ENCODE measurements around the gene MEX3C.

MEX3C gene

GRCh38 chr18:51132256-51132935 lies 65.1 kb downstream of the MEX3C start:
- Mint-ChIP-seq H3K27me3 (ENCODE audit: low read depth) (no peaks in the 10 kb centered on the region), H3K4me1 (no peaks in the 10 kb centered on the region), H3K9me3 (no peaks in the 10 kb centered on the region), H3K27ac (no peak overlapping the region), H3K4me3 (no peak overlapping the region), H3K36me3 (ENCODE audit: low read depth) (no peaks in the 10 kb centered on the region)
- TF ChIP-seq CTCF (IDR thresholded peaks at IDR 0.05; ENCODE audit: unreplicated experiment in 3 of 3), result no peak

DNA sequence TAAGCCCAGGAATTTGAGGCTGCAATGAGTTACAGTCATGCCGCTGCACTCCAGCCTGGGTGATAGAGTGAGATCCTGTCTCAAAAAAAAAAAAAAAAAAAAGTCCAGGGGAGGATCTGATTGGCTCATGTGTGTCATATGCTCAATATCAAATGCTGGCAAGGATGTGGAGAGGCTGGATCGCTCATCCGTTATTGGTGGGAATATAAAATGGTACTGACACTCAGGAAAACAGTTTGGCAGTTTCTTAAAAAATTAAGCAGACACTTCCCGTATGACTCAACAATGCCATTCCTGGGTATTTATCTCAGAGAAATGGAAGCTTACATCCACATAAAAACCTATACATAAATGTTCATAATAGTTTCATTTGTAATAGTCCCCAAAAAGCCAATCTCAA lies 68.9 kb downstream of the MEX3C start:
- H3K4me3 Mint-ChIP-seq, result no peak overlapping the region
- no peaks in the 10 kb centered on the region for H3K9me3 Mint-ChIP-seq

DNA sequence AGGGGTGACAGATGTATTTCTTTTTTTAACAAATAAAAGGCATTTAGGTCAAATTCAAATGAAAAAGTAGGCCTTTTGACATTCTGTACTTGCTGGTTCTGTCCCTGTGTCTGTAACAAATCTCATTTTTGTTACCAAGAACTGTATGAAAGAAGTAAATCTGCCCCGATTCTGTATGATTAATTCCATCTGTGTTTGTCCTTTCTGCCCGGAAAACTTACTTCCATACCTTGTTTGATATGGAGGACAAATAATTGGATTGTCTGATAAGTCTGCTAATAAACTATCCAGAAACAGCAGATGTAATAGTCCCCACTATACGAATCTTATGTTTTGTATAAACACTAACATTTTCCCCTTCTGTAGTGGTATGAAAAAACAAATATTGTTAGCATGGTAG lies 69.8 kb downstream of the MEX3C start:
- H3K27ac Mint-ChIP-seq, result no peak overlapping the region
- H3K9me3 Mint-ChIP-seq, result no peaks in the 10 kb centered on the region
- H3K4me1 Mint-ChIP-seq, result no peaks in the 10 kb centered on the region
- no peaks in the 10 kb centered on the region for H3K36me3 Mint-ChIP-seq (ENCODE audit: low read depth)
- no peak for TF ChIP-seq CTCF (IDR thresholded peaks at IDR 0.05; ENCODE audit: unreplicated experiment in 3 of 3)
- H3K4me3 Mint-ChIP-seq, result no peak overlapping the region
- H3K27me3 Mint-ChIP-seq (ENCODE audit: low read depth), result no peaks in the 10 kb centered on the region

More for the DNA sequence above, 68.9 kb downstream of the MEX3C start:
- Mint-ChIP-seq H3K4me1 (no peaks in the 10 kb centered on the region), H3K36me3 (ENCODE audit: low read depth) (no peaks in the 10 kb centered on the region), H3K27ac (no peak overlapping the region), H3K27me3 (ENCODE audit: low read depth) (no peaks in the 10 kb centered on the region)
- no peak for TF ChIP-seq CTCF (IDR thresholded peaks at IDR 0.05; ENCODE audit: unreplicated experiment in 3 of 3)

DNA sequence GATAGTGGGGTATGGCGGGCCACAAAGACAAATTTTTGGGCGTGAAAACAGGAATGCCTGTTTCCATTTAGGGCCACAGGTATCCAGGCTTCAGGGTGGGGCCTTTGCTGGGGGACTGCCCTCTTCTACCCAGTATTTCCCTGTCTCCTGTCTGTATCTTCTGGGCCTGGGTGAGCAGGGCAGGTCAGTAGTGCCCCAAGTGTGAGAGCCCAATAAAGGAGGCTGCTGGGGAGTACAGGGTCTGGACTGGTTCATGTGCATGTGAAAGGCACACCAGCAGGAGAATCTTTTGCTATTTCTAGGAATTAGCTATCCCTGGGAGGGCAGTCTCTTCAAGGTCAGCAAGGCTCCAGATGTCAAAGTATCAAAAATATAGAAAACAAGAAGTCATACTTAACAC lies 71.5 kb downstream of the MEX3C start:
- Mint-ChIP-seq H3K36me3 (ENCODE audit: low read depth) (no peaks in the 10 kb centered on the region), H3K27me3 (ENCODE audit: low read depth) (no peaks in the 10 kb centered on the region), H3K27ac (no peak overlapping the region), H3K4me1 (no peaks in the 10 kb centered on the region), H3K4me3 (no peak overlapping the region), H3K9me3 (peaks cover 9% of the 10 kb centered on the region)
- no peak for TF ChIP-seq CTCF (IDR thresholded peaks at IDR 0.05; ENCODE audit: unreplicated experiment in 3 of 3)
